Mammary epithelial cell (primary cell): ENCODE measurements around the gene MIER3.

Experiments used
- CTCF ChIP-seq, 2 donors: IDR thresholded peaks in 1 of 2; conservative IDR thresholded peaks in 1 of 2; 2 replicates each; pipeline ENCODE4 v1.5.1; 2011 to 2012; ENCODE audit warnings: inconsistent platforms in 2 of 2, low read length in 2 of 2, mild to moderate bottlenecking in 2 of 2, control low read depth in 1 of 2, low read depth in 1 of 2; ENCODE audit not compliant: insufficient read depth in 1 of 2; ENCODE audit errors: extremely low read depth in 1 of 2
- EZH2 ChIP-seq: IDR thresholded peaks from 2 replicates; pipeline ENCODE4 v1.6.1; 2012; ENCODE audit warnings: low read length, inconsistent platforms, borderline replicate concordance

- TF ChIP-seq CTCF (conservative IDR thresholded peaks at IDR 0.05 in 1 of 2, IDR thresholded peaks at IDR 0.05 in 1 of 2; ENCODE audit: extremely low read depth in 1 of 2, insufficient read depth in 1 of 2, low read depth in 1 of 2, low read length in 2 of 2): no peak
- TF ChIP-seq EZH2: no peak
Observed at GRCh38 chr5:56938858-56939257, 13.1 kb downstream of the MIER3 start.
